ENCODE measurements around the gene CCDC141. TPM values are rescaled to one million over a fixed set of nuclear protein-coding genes. Genes with fewer than 3 reads are reported as not detected.

CCDC141 gene
- total and polyA plus RNA-seq, 2 experiments from 2014 or later = 11.7 to 13.4 TPM

- Mint-ChIP-seq H3K4me1 (peaks cover 11% of the 10 kb centered on the region; the same call in 2 of the 3 replicates), H3K27me3 (ENCODE audit: insufficient read depth, low read depth, poor library complexity) (no peaks in the 10 kb centered on the region), H3K4me3 (no peak overlapping the region), H3K27ac (no peak overlapping the region), H3K36me3 (ENCODE audit: low read depth) (peaks cover under 1% of the 10 kb centered on the region; the same call in 1 of the 3 replicates), H3K9me3 (no peaks in the 10 kb centered on the region)
- DNase-seq (ENCODE audit: low spot score) (no peak), ATAC-seq (no peak)
- Histone ChIP-seq H3K79me2 (replicated peaks; ENCODE audit: insufficient read depth) (no peaks in the 10 kb centered on the region), H3K4me1 (ENCODE audit: insufficient read depth) (peaks cover 10% of the 10 kb centered on the region), H3K4me2 (no peak overlapping the region), H2AFZ (no peak overlapping the region), H3K27me3 (ENCODE audit: insufficient read depth) (no peaks in the 10 kb centered on the region), H4K20me1 (replicated peaks; ENCODE audit: insufficient read depth) (no peaks in the 10 kb centered on the region), H3K9me2 (ENCODE audit: insufficient read depth) (no peaks in the 10 kb centered on the region), H3K4me3 (no peak overlapping the region), H3F3A (replicated peaks; ENCODE audit: low read depth) (no peaks in the 10 kb centered on the region), H3K36me3 (ENCODE audit: insufficient read depth) (0 out of 2 replicates have a peak, but pooled peaks cover 3% of the 10 kb centered on the region), H3K27ac (ENCODE audit: low read depth) (no peak overlapping the region)
- TF ChIP-seq CTCF (conservative IDR thresholded peaks at IDR 0.05; ENCODE audit: low read depth in 2 of 2) (no peak), STAT1 (IDR thresholded peaks at IDR 0.05; ENCODE audit: unreplicated experiment) (no peak), ZNF114 (CRISPR knock-in tag; IDR thresholded peaks at IDR 0.05) (no peak), ZNF462 (CRISPR knock-in tag; IDR thresholded peaks at IDR 0.05) (no peak), POLR2AphosphoS5 (IDR thresholded peaks at IDR 0.05; ENCODE audit: low read depth) (no peak), EZH2 (IDR thresholded peaks at IDR 0.05; ENCODE audit: low read depth, unreplicated experiment) (no peak), JUNB (IDR thresholded peaks at IDR 0.05; ENCODE audit: unreplicated experiment) (no peak), ETS1 (IDR thresholded peaks at IDR 0.05) (no peak), NANOG (IDR thresholded peaks at IDR 0.05; ENCODE audit: borderline replicate concordance) (no peak), EZH2phosphoT487 (IDR thresholded peaks at IDR 0.05; ENCODE audit: unreplicated experiment) (no peak), CREB1 (CRISPR knock-in tag; IDR thresholded peaks at IDR 0.05; ENCODE audit: low read depth) (no peak), REST (IDR thresholded peaks at IDR 0.05; ENCODE audit: unreplicated experiment) (no peak)
Observed at GRCh38 chr2:178870703-178871102, 179.2 kb downstream of the CCDC141 start.

Data from GM23338 (cell line).